Activated T-helper 17 cell treated with anti-CD3 and anti-CD28 coated beads, Interleukin-2, amount 50 U/mL, for 72 hours (primary cell): ENCODE measurements around the gene EID3. TPM values are rescaled to one million over a fixed set of nuclear protein-coding genes. Genes with fewer than 3 reads are reported as not detected.

Source experiments
- ATAC-seq: fragments of 150-1000 bp; cut with Tn5 transposase; replicated peaks from 2 replicates; pipeline ENCODE4 v1.10.0; 2021; ENCODE audit warnings: mild to moderate bottlenecking, moderate library complexity
- H3K27ac Mint-ChIP-seq: one replicate; pipeline ENCODE4 v1.8.0; 2022; ENCODE audit warnings: mixed read lengths
- H3K27me3 Mint-ChIP-seq: one replicate; pipeline ENCODE4 v1.8.0; 2022; ENCODE audit warnings: mixed read lengths
- H3K36me3 Mint-ChIP-seq: one replicate; pipeline ENCODE4 v1.8.0; 2022; ENCODE audit warnings: low read depth, mild to moderate bottlenecking, mixed read lengths
- H3K4me1 Mint-ChIP-seq: one replicate; pipeline ENCODE4 v1.8.0; 2022; ENCODE audit warnings: mixed read lengths
- H3K4me3 Mint-ChIP-seq: one replicate; pipeline ENCODE4 v1.8.0; 2022; ENCODE audit warnings: mild to moderate bottlenecking, mixed read lengths
- H3K9me3 Mint-ChIP-seq: one replicate; pipeline ENCODE4 v1.8.0; 2022; ENCODE audit warnings: mixed read lengths
- total RNA-seq, 2 donors: library from RNA; stranded (reverse); gene quantifications; one replicate each; pipeline ENCODE4 v1.2.3, GENCODE V29; 2022

Gene EID3
- total RNA-seq, 2 donors from 2014 or later: 3.0 to 7.3 TPM

DNA sequence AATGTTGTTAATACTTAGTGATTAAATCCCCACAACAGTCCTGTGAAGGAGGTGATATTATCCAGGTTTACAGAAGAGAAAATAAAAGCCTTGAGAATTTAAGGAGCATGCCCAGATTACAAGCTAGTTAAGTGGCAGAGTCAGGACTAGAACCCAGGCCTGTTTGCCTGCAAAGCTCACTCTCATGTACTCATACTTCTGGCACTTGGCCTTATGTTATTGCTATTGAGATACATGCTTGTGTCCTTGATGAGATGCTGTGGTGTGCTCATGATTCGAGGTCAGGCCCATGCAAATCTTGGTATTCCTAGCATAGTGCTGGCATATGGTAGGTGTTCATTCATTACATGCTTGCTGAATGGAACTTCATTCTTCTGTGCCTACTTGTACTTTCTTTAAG is 7.6 kb upstream of the EID3 start:
- Mint-ChIP-seq H3K27me3 (no peaks in the 10 kb centered on the region), H3K36me3 (peaks cover 98% of the 10 kb centered on the region), H3K4me1 (peaks cover 23% of the 10 kb centered on the region), H3K4me3 (no peak overlapping the region), H3K27ac (peak overlapping the region; percentile 0), H3K9me3 (no peaks in the 10 kb centered on the region)
- ATAC-seq: no peak

DNA sequence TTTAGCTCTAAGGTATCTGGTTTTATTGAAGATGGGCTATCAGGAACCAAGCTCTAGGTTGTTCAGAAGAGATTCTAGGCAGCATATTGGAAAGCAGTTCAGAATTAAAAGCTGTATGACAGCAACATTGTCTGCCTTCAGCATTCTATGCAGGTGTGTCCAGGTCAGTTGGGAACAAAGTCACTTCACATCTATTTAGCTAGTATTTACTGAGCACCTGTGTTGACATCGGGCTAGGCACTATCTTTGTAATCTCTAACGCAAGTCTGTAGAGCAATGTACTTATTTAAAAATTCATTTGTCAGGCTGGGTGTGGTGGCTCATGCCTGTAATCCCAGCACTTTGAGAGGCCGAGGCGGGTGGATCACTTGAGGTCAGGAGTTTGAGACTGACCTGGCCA is 6.8 kb upstream of the EID3 start:
- H3K27me3 Mint-ChIP-seq: no peaks in the 10 kb centered on the region
- peaks cover 97% of the 10 kb centered on the region for H3K36me3 Mint-ChIP-seq
- peaks cover 23% of the 10 kb centered on the region for H3K4me1 Mint-ChIP-seq
- no peak overlapping the region for H3K4me3 Mint-ChIP-seq
- peak overlapping the region; percentile 29 for H3K27ac Mint-ChIP-seq
- no peaks in the 10 kb centered on the region for H3K9me3 Mint-ChIP-seq
- ATAC-seq: no peak

DNA sequence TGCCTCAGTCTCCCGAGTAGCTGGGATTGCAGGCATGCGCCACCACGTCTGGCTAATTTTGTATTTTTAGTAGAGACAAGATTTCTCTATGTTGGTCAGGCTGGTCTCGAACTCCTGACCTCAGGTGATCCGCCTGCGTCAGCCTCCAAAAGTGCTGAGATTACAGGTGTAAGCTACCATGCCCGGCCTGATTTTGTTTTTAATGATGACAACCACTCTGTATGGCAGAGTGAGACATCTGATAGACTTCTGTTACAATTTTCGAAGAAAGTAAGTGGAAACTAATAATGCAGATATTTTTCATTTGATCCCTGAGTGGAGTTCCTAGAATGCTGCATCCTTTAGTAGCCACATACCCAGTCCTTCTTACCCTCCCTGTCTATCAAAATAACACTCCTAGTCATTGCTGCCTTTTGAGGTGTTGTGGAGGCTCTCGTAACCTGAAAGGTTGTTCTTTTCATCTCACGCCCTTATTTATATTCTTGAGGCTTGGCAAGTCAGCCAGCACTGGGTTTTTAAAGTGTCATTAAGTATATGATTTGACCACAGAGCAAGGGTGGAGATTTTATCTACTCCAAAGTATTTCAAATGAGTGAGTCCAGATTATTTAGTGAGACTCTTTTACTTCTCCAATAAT is 5.9 kb upstream of the EID3 start:
- H3K27me3 Mint-ChIP-seq: no peaks in the 10 kb centered on the region
- H3K4me3 Mint-ChIP-seq: no peak overlapping the region
- no peak overlapping the region for H3K27ac Mint-ChIP-seq
- no peak for ATAC-seq
- no peaks in the 10 kb centered on the region for H3K9me3 Mint-ChIP-seq
- peaks cover 93% of the 10 kb centered on the region for H3K36me3 Mint-ChIP-seq
- H3K4me1 Mint-ChIP-seq: peaks cover 23% of the 10 kb centered on the region

- peak overlapping the region; percentile 11 for H3K27ac Mint-ChIP-seq
These were observed 3.6 kb upstream of the EID3 start for GRCh38 chr12:104299842-104300481.

GRCh38 chr12:104304261-104305009 is 896 bp downstream of the EID3 start:
- Mint-ChIP-seq H3K4me1 (peaks cover 34% of the 10 kb centered on the region), H3K27me3 (no peaks in the 10 kb centered on the region), H3K36me3 (peaks cover 93% of the 10 kb centered on the region), H3K9me3 (no peaks in the 10 kb centered on the region), H3K27ac (peak overlapping the region; percentile 84), H3K4me3 (peak overlapping the region; percentile 92)
- ATAC-seq: no peak

More at GRCh38 chr12:104299842-104300481, 3.6 kb upstream of the EID3 start:
- H3K9me3 Mint-ChIP-seq: no peaks in the 10 kb centered on the region
- H3K36me3 Mint-ChIP-seq: peaks cover 92% of the 10 kb centered on the region
- H3K4me1 Mint-ChIP-seq: peaks cover 29% of the 10 kb centered on the region
- ATAC-seq: no peak
- H3K27me3 Mint-ChIP-seq: no peaks in the 10 kb centered on the region
- no peak overlapping the region for H3K4me3 Mint-ChIP-seq

- peak overlapping the region; percentile 92 for H3K4me3 Mint-ChIP-seq
- H3K36me3 Mint-ChIP-seq: peaks cover 91% of the 10 kb centered on the region
- no peak overlapping the region for H3K27ac Mint-ChIP-seq
- H3K4me1 Mint-ChIP-seq: peaks cover 29% of the 10 kb centered on the region
- no peaks in the 10 kb centered on the region for H3K27me3 Mint-ChIP-seq
- ATAC-seq: no peak
- no peaks in the 10 kb centered on the region for H3K9me3 Mint-ChIP-seq
These were observed 1.8 kb downstream of the EID3 start for GRCh38 chr12:104305349-104305748.

DNA sequence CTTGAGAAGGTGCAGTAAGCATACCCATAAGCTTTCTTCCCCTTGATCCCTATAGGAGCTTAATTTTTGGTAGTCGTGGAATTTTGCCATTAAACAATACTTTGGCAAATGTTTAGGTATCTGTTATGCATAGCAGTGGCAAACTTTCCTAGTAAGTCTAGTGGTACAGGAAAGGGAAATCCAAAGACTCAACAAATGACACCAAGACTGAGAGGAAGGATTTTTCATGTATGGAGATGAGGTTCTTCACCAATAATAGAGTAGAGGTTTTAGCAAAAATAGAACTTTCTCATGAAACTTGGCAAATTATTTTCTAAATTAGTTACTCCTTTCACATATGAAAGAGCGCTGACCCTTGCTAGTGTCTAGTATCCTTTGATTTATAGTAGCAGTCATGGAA is 2.8 kb downstream of the EID3 start:
- Mint-ChIP-seq H3K27ac (no peak overlapping the region), H3K36me3 (peaks cover 91% of the 10 kb centered on the region), H3K4me1 (peaks cover 29% of the 10 kb centered on the region), H3K9me3 (no peaks in the 10 kb centered on the region), H3K4me3 (no peak overlapping the region), H3K27me3 (no peaks in the 10 kb centered on the region)
- no peak for ATAC-seq

DNA sequence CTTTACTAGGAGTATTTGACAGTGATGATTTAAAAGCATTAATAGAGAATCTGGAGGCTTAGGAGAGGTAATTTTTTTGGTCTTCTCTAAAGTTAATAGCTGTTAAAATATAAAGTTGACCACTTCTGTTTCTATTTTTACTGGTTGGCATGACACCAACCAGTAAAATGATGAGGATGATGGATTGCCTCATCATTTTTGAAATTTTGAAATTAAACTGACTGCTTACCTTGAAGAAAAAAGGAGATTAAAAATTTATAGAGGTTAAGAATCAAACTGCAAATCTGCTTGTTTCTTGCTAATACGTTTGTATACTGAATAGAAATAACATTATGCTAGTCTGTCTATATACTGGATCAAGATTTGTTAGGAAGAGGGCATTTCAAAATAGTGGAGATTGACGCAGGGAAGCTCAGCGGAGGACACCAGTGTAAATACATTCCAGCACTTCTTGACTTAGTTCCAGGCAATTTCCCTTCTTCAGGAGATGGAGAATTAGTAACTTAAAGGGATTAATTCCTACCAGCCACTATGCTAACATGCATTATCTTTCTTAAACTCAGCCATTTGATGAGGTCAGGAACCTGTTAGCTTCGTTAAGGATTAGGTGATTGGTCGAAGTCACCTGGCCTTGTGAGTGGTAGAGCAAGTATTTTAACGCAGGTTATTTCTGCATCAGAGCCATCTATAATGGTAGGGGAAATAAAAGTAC is 3.6 kb downstream of the EID3 start:
- Mint-ChIP-seq H3K4me3 (no peak overlapping the region), H3K36me3 (peaks cover 91% of the 10 kb centered on the region), H3K27ac (no peak overlapping the region), H3K27me3 (no peaks in the 10 kb centered on the region), H3K4me1 (peaks cover 29% of the 10 kb centered on the region), H3K9me3 (no peaks in the 10 kb centered on the region)
- ATAC-seq: no peak

DNA sequence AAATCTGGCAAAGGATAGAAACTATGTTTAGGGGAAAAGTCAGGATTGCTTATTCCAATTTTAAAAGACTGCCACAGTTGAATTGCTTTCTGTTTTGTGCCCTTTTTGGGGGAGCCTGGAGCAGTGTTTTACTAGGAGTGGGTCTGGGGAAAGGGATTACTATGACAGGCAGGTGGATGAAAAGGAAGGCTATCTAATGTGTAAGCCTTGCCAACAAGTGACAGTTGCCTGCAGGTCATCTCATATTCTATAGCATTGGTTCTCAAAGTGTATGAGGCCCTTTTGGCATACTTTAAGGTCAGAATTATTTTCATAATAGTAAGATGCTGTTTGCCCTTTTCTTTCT is 4.1 kb downstream of the EID3 start:
- no peaks in the 10 kb centered on the region for H3K9me3 Mint-ChIP-seq
- peaks cover 29% of the 10 kb centered on the region for H3K4me1 Mint-ChIP-seq
- no peaks in the 10 kb centered on the region for H3K27me3 Mint-ChIP-seq
- H3K27ac Mint-ChIP-seq: no peak overlapping the region
- no peak overlapping the region for H3K4me3 Mint-ChIP-seq
- no peak for ATAC-seq
- peaks cover 96% of the 10 kb centered on the region for H3K36me3 Mint-ChIP-seq

DNA sequence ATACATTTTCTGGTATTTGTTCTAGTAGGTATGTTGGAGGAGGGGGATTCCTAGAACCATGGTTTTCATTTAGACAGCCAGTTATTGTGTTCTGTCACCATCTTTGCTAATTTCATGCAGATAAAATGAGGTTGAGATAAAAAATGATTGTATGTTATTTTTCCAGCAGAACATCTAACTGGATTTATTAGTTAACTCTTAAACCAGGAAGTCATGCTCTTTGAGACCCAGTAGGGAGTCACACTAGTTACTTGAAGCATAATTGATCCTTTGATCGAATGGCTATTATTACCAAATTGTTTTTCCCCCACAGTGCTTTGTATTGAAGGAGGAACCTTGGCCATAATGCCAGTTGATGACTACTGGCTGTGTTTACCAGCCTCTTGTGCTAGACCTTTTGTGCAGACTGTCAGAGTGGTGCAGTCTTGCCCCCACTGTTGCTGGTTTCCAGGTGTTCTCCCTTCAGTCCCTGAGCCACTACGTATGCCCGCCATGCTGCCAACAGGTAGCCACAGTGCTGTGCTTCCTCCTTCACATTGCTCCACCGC is 6.0 kb downstream of the EID3 start:
- peaks cover 14% of the 10 kb centered on the region for H3K4me1 Mint-ChIP-seq
- ATAC-seq: no peak
- peaks cover 96% of the 10 kb centered on the region for H3K36me3 Mint-ChIP-seq
- no peaks in the 10 kb centered on the region for H3K27me3 Mint-ChIP-seq
- H3K4me3 Mint-ChIP-seq: no peak overlapping the region
- H3K9me3 Mint-ChIP-seq: no peaks in the 10 kb centered on the region
- H3K27ac Mint-ChIP-seq: no peak overlapping the region

- no peaks in the 10 kb centered on the region for H3K9me3 Mint-ChIP-seq
- no peak overlapping the region for H3K27ac Mint-ChIP-seq
- H3K4me1 Mint-ChIP-seq: peaks cover 4% of the 10 kb centered on the region
- no peak overlapping the region for H3K4me3 Mint-ChIP-seq
- peaks cover 96% of the 10 kb centered on the region for H3K36me3 Mint-ChIP-seq
- H3K27me3 Mint-ChIP-seq: no peaks in the 10 kb centered on the region
- ATAC-seq: no peak
These were observed 7.5 kb downstream of the EID3 start for GRCh38 chr12:104310751-104311633.

DNA sequence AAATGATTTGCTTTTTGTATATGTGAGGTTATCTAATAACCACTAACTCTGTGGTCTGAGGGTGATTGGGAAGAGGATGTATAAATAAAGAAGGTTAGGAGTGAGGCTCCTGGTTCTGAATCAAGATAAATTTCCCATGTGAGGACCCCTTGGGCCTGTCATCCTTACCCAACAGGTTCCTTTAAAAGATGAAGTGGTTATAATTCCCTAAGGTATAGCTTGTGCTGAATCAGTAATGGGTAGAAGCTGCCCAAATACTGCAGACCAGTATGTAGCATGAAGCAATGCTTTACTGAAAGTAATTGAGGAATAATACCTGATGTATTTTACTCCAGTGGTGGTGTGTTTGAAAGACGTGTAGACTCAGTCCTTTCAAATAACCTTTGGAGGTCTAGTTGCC is 8.7 kb downstream of the EID3 start:
- H3K27me3 Mint-ChIP-seq: no peaks in the 10 kb centered on the region
- no peak for ATAC-seq
- H3K4me1 Mint-ChIP-seq: peaks cover 4% of the 10 kb centered on the region
- no peak overlapping the region for H3K4me3 Mint-ChIP-seq
- peaks cover 96% of the 10 kb centered on the region for H3K36me3 Mint-ChIP-seq
- no peak overlapping the region for H3K27ac Mint-ChIP-seq
- H3K9me3 Mint-ChIP-seq: no peaks in the 10 kb centered on the region

DNA sequence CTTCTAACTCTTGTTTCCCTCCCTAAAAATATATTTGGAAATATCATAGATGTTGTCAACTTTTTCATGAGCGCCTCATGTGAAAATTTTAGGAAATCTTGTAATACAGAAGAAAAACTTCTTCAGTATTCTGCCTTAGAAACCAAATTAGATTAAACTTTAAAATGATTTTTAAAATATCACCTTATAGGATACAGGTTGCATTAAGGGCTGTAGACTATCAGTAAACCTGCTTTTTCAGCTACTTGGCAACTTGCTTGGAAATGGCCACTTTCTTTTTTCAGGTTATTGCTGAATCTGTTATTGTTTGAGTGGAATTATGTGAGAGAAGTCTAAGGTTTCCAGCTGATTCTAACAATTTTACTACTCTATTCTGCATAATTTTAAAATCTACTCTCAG is 9.1 kb downstream of the EID3 start:
- no peaks in the 10 kb centered on the region for H3K9me3 Mint-ChIP-seq
- peaks cover under 1% of the 10 kb centered on the region for H3K4me1 Mint-ChIP-seq
- H3K27ac Mint-ChIP-seq: no peak overlapping the region
- ATAC-seq: no peak
- peaks cover 96% of the 10 kb centered on the region for H3K36me3 Mint-ChIP-seq
- H3K4me3 Mint-ChIP-seq: no peak overlapping the region
- H3K27me3 Mint-ChIP-seq: no peaks in the 10 kb centered on the region
